OCI-LY7 (cell line): ENCODE data around the gene PRSS33. TPM values are rescaled to one million over a fixed set of nuclear protein-coding genes. Genes with fewer than 3 reads are reported as not detected.

ENCODE experiments used
- BruUV-seq: library from RNA; stranded (reverse); fragments of 400-500 nt; replicated peaks from 2 replicates; lab custom pipeline; 2021; lab: Mats Ljungman, UMichigan
- CTCF ChIA-PET: fragments of 300-600 bp; sonication (Branson Sonifier 250); formaldehyde crosslinking; loops from one replicate; lab custom pipeline; 2022; ENCODE audit warnings: antibody characterized with exemption; ENCODE audit not compliant: unreplicated experiment; lab: Charles Lee
- POLR2A ChIA-PET: fragments of 300-600 bp; sonication (Branson Sonifier 250); formaldehyde crosslinking; loops from one replicate; lab custom pipeline; 2022; ENCODE audit warnings: antibody characterized with exemption; lab: Charles Lee
- DNase-seq: peaks from one replicate; pipeline ENCODE4 v3.0.0-alpha.2; 2015; ENCODE audit warnings: low spot score
- H2AFZ ChIP-seq: fragments of 200-600 bp; sonication (generic), shearing (Covaris generic); 2 replicates; pipeline ENCODE4 v1.6.1; 2014; ENCODE audit warnings: mild to moderate bottlenecking, antibody characterized with exemption, low read length, moderate library complexity
- H3K27ac ChIP-seq: fragments of 200-600 bp; sonication (generic); 2 replicates; pipeline ENCODE4 v1.5.1; 2014; ENCODE audit warnings: mixed run types, low read depth, mild to moderate bottlenecking, moderate library complexity, low read length, inconsistent platforms; ENCODE audit not compliant: poor library complexity, severe bottlenecking
- H3K36me3 ChIP-seq: fragments of 200-600 bp; sonication (generic); 2 replicates; pipeline ENCODE4 v1.6.1; 2014; ENCODE audit warnings: mild to moderate bottlenecking, antibody characterized with exemption, low read length, moderate library complexity, mixed read lengths; ENCODE audit not compliant: insufficient read depth
- H3K4me1 ChIP-seq: fragments of 200-600 bp; sonication (generic); 2 replicates; pipeline ENCODE4 v1.5.1; 2014; ENCODE audit warnings: mild to moderate bottlenecking, low read length; ENCODE audit not compliant: insufficient read depth, poor library complexity, severe bottlenecking
- H3K4me2 ChIP-seq: fragments of 200-600 bp; sonication (generic); 2 replicates; pipeline ENCODE4 v1.6.1; 2014; ENCODE audit warnings: mild to moderate bottlenecking, low read length
- H3K4me3 ChIP-seq: fragments of 200-600 bp; sonication (generic); 2 replicates; pipeline ENCODE4 v1.5.1; 2014; ENCODE audit warnings: mild to moderate bottlenecking, low read depth, low read length; ENCODE audit not compliant: poor library complexity, severe bottlenecking
- H3K79me2 ChIP-seq: fragments of 200-600 bp; sonication (generic); 2 replicates; pipeline ENCODE4 v1.6.1; 2016; ENCODE audit warnings: low read depth, mild to moderate bottlenecking, low read length, moderate library complexity, mixed read lengths; ENCODE audit not compliant: insufficient read depth
- H3K9me2 ChIP-seq: fragments of 200-600 bp; sonication (generic); 2 replicates; pipeline ENCODE4 v1.6.1; 2016; ENCODE audit warnings: mild to moderate bottlenecking, low read length, mixed read lengths; ENCODE audit not compliant: insufficient read depth
- H3K9me3 ChIP-seq: fragments of 200-600 bp; sonication (generic); 2 replicates; pipeline ENCODE4 v1.6.1; 2014; ENCODE audit warnings: mild to moderate bottlenecking, mixed run types, low read length, mixed read lengths
- H4K20me1 ChIP-seq: fragments of 200-600 bp; sonication (generic); 2 replicates; pipeline ENCODE4 v1.6.1; 2014; ENCODE audit warnings: mild to moderate bottlenecking, antibody characterized with exemption, low read length, moderate library complexity, mixed read lengths; ENCODE audit not compliant: insufficient read depth
- CTCF ChIP-seq: fragments of 200-600 bp; sonication (generic); conservative IDR thresholded peaks from 2 replicates; pipeline ENCODE4 v1.5.1; 2014; ENCODE audit warnings: mild to moderate bottlenecking, antibody characterized with exemption, low read length, moderate library complexity, mixed read lengths
- EZH2phosphoT487 ChIP-seq: fragments of 200-600 bp; sonication (generic); IDR thresholded peaks from 2 replicates; pipeline ENCODE4 v1.6.1; 2018; ENCODE audit warnings: low read depth, borderline replicate concordance, mild to moderate bottlenecking, mixed run types, antibody characterized with exemption, low read length, moderate library complexity, mixed read lengths
- intact Hi-C: fragments of 100-400 bp; cut with micrococcal nuclease; formaldehyde crosslinking; loops from one replicate; pipeline ENCODE4 v1.10.0; 2022; ENCODE audit not compliant: unreplicated experiment
- total RNA-seq, 2 experiments: library from RNA; depleted of rRNA in 1 of 2; stranded (reverse); fragments of >200 nt in 1 of 2; shearing (Covaris generic) in 1 of 2; gene quantifications; 2 replicates each; pipeline ENCODE4 v1.2.3, GENCODE V29; 2014 to 2022

Gene PRSS33
- total RNA-seq, 2 experiments from 2014 or later: not detected

GRCh38 chr16:2817340-2818271 lies 30.2 kb upstream of the PRSS33 start:
- H3K4me3 ChIP-seq: peak overlapping the region; percentile 86
- ChIA-PET POLR2A (no interaction called here), CTCF (interaction anchor here (0.5 to 0.6 kb wide), 2 partner anchors 907 to 1475 kb away, joined by 4 to 11 read pairs; no protein-coding TSS in a partner anchor)
- no TSS peak for BruUV-seq
- TF ChIP-seq CTCF (no peak; the same call in 1 of the 2 replicates), EZH2phosphoT487 (no peak)
- no peaks in the 10 kb centered on the region for H3K36me3 ChIP-seq
- peak overlapping the region; percentile 54 for H3K27ac ChIP-seq
- H3K79me2 ChIP-seq: peaks cover 10% of the 10 kb centered on the region; the same call in 1 of the 2 replicates
- H4K20me1 ChIP-seq: no peaks in the 10 kb centered on the region
- intact Hi-C loops: no loop called here
- peak overlapping the region; percentile 89; the same call in 1 of the 2 replicates for H2AFZ ChIP-seq
- no peaks in the 10 kb centered on the region for H3K9me2 ChIP-seq
- H3K9me3 ChIP-seq: no peaks in the 10 kb centered on the region
- DNase-seq: peak; percentile 51
- H3K4me1 ChIP-seq: peaks cover 18% of the 10 kb centered on the region
- peak overlapping the region; percentile 71 for H3K4me2 ChIP-seq

- Histone ChIP-seq H3K9me3 (no peaks in the 10 kb centered on the region), H3K9me2 (no peaks in the 10 kb centered on the region), H3K4me3 (peak within 1 kb of the TSS; percentile 86), H3K36me3 (no peaks in the 10 kb centered on the region), H3K79me2 (peaks cover 10% of the 10 kb centered on the region; the same call in 1 of the 2 replicates), H4K20me1 (no peaks in the 10 kb centered on the region), H2AFZ (peak within 1 kb of the TSS; percentile 89), H3K4me1 (peaks cover 18% of the 10 kb centered on the region), H3K27ac (peak within 1 kb of the TSS; percentile 54), H3K4me2 (peak within 1 kb of the TSS; percentile 71)
- DNase-seq: peak; percentile 68
- ChIA-PET POLR2A (interaction anchor here (0.7 kb wide), 1 partner anchor 10 kb away, joined by 3 read pairs; no protein-coding TSS in a partner anchor), CTCF (interaction anchor here (0.5 to 0.6 kb wide), 2 partner anchors 906 to 1474 kb away, joined by 4 to 11 read pairs; no protein-coding TSS in a partner anchor)
- intact Hi-C loops: no loop called here
- TF ChIP-seq EZH2phosphoT487 (no peak), CTCF (peak; percentile 72)
- no TSS peak for BruUV-seq
Measured at GRCh38 chr16:2816751-2817339, 29.5 kb upstream of the PRSS33 start, which contains the start of gene PRSS21. Gene PRSS21 (plus strand): TSS chr16:2817237. CDS start chr16:2817269, 32 bp downstream.
